Measurements from ENCODE around the gene CCDC93. TPM values are rescaled to one million over a fixed set of nuclear protein-coding genes. Genes with fewer than 3 reads are reported as not detected.

CCDC93 gene
- total RNA-seq, 1 experiment from 2014 or later = 31.5 TPM

GRCh38 chr2:118000041-118000440, 13.8 kb downstream of the CCDC93 start:
- peaks cover 22% of the 10 kb centered on the region for H3K36me3 ChIP-seq (ENCODE audit: control insufficient read depth, insufficient read depth, low read length)
- no peak overlapping the region for H3K27ac ChIP-seq (ENCODE audit: low read length)
- BruUV-seq (replicated peaks) = no TSS peak
- ATAC-seq (no peak), DNase-seq (ENCODE audit: low read depth, low spot score) (no peak)
- no peaks in the 10 kb centered on the region for H3K9me3 ChIP-seq (ENCODE audit: control insufficient read depth, insufficient read depth, low read depth, low read length)
- in situ Hi-C loops (cut with HindIII; ENCODE audit: low pct_unique_long_range_greater_than_20kb, low sequenced_read_pairs) (no loop called here), intact Hi-C loops (cut with micrococcal nuclease; ENCODE audit: unreplicated experiment) (no loop called here)
- H3K4me1 ChIP-seq (ENCODE audit: control insufficient read depth, insufficient read depth, low read length) = no peaks in the 10 kb centered on the region
- H3K4me3 ChIP-seq (ENCODE audit: low read depth in 2 of 2, low read length in 2 of 2) = no peak overlapping the region
- TF ChIP-seq CTCF (IDR thresholded peaks at IDR 0.05) = no peak
- TF ChIP-seq SIN3A (IDR thresholded peaks at IDR 0.05; ENCODE audit: borderline replicate concordance, insufficient read depth, low read depth, low read length) = no peak
- TF ChIP-seq TCF7L2 (IDR thresholded peaks at IDR 0.05; ENCODE audit: low read depth, low read length) = no peak
- no peak for TF ChIP-seq POLR2AphosphoS5 (IDR thresholded peaks at IDR 0.05; ENCODE audit: low read depth, low read length)
- TF ChIP-seq REST (IDR thresholded peaks at IDR 0.05; ENCODE audit: insufficient read depth in 1 of 2, low read depth in 2 of 2, low read length in 1 of 2) = no peak
- no peaks in the 10 kb centered on the region for H3K27me3 ChIP-seq (ENCODE audit: control insufficient read depth, insufficient read depth, low read length)
- POLR2A ChIA-PET = no interaction called here
- CTCF ChIA-PET = no interaction called here

- H3K27ac ChIP-seq (ENCODE audit: low read length) = no peak overlapping the region
- no peak overlapping the region for H3K4me3 ChIP-seq (ENCODE audit: low read depth in 2 of 2, low read length in 2 of 2)
- in situ Hi-C loops (cut with HindIII; ENCODE audit: low pct_unique_long_range_greater_than_20kb, low sequenced_read_pairs) = no loop called here
- DNase-seq (ENCODE audit: low read depth, low spot score) (no peak), ATAC-seq (no peak)
- no peak for TF ChIP-seq TCF7L2 (IDR thresholded peaks at IDR 0.05; ENCODE audit: low read depth, low read length)
- TF ChIP-seq POLR2AphosphoS5 (IDR thresholded peaks at IDR 0.05; ENCODE audit: low read depth, low read length) = no peak
- no peak for TF ChIP-seq REST (IDR thresholded peaks at IDR 0.05; ENCODE audit: insufficient read depth in 1 of 2, low read depth in 2 of 2, low read length in 1 of 2)
- TF ChIP-seq CTCF (IDR thresholded peaks at IDR 0.05) = no peak
- TF ChIP-seq SIN3A (IDR thresholded peaks at IDR 0.05; ENCODE audit: borderline replicate concordance, insufficient read depth, low read depth, low read length) = no peak
- CTCF ChIA-PET = no interaction called here
- no TSS peak for BruUV-seq (replicated peaks)
- H3K9me3 ChIP-seq (ENCODE audit: control insufficient read depth, insufficient read depth, low read depth, low read length) = no peaks in the 10 kb centered on the region
- no peaks in the 10 kb centered on the region for H3K4me1 ChIP-seq (ENCODE audit: control insufficient read depth, insufficient read depth, low read length)
- POLR2A ChIA-PET = no interaction called here
- intact Hi-C loops (cut with micrococcal nuclease; ENCODE audit: unreplicated experiment) = no loop called here
- no peaks in the 10 kb centered on the region for H3K27me3 ChIP-seq (ENCODE audit: control insufficient read depth, insufficient read depth, low read length)
- peaks cover 29% of the 10 kb centered on the region for H3K36me3 ChIP-seq (ENCODE audit: control insufficient read depth, insufficient read depth, low read length)
These were observed 15.9 kb downstream of the CCDC93 start for GRCh38 chr2:117997872-117998454.
